ENCODE results near the gene MPLKIP.
A peak's percentile ranks its signal among the peaks of the same experiment; 100 is the strongest.
"Not testable (repeated sequence)": the region's sequence is repeated elsewhere in the genome, so short reads cannot be mapped to it uniquely, and the experiment has no call there.

MPLKIP gene

GRCh38 chr7:40134428-40135316 lies at the start of gene MPLKIP, which contains the start of gene SUGCT:
MPLKIP (minus strand) TSS chr7:40134622; CDS start chr7:40134567, 55 bp downstream.
SUGCT (plus strand) TSS chr7:40135005.
- 0 out of 2 replicates have a peak, but pooled peaks have one; percentile 80 for TF ChIP-seq ZFX (IDR thresholded peaks at IDR 0.05; ENCODE audit: borderline replicate concordance)
- peak; percentile 100 for TF ChIP-seq CTCF (IDR thresholded peaks at IDR 0.05)
- peak within 1 kb of the TSS; percentile 81 for H3K27ac ChIP-seq

DNA sequence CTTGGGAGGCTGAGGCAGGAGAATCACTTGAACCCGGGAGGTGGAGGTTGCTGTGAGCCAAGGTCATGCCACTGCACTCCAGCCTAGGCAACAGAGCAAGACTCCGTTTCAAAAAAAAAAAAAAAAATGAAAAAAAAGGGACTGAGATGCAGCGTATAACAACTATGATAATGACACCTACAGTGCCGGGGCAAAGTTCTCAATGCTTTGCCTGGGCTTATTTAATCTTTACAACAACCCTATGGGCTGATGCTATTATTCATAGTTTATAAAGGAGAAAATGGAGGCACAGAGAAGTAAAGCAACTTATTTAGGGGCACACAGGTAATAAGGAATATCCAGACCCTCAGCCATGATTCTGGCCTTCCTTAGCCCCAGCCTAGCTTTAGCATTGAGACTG lies 48.0 kb upstream of the MPLKIP start:
- TF ChIP-seq CTCF (IDR thresholded peaks at IDR 0.05), result no peak
- no peak for TF ChIP-seq ZFX (IDR thresholded peaks at IDR 0.05; ENCODE audit: borderline replicate concordance)
- H3K27ac ChIP-seq, result no peak overlapping the region

- no peak overlapping the region for H3K27ac ChIP-seq
- TF ChIP-seq CTCF (IDR thresholded peaks at IDR 0.05) (no peak), ZFX (IDR thresholded peaks at IDR 0.05; ENCODE audit: borderline replicate concordance) (no peak)
Measured at GRCh38 chr7:40177071-40177470, 42.6 kb upstream of the MPLKIP start.

GRCh38 chr7:40175725-40176510 lies 41.5 kb upstream of the MPLKIP start:
- no peak for TF ChIP-seq CTCF (IDR thresholded peaks at IDR 0.05)
- TF ChIP-seq ZFX (IDR thresholded peaks at IDR 0.05; ENCODE audit: borderline replicate concordance), result no peak
- H3K27ac ChIP-seq, result no peak overlapping the region

DNA sequence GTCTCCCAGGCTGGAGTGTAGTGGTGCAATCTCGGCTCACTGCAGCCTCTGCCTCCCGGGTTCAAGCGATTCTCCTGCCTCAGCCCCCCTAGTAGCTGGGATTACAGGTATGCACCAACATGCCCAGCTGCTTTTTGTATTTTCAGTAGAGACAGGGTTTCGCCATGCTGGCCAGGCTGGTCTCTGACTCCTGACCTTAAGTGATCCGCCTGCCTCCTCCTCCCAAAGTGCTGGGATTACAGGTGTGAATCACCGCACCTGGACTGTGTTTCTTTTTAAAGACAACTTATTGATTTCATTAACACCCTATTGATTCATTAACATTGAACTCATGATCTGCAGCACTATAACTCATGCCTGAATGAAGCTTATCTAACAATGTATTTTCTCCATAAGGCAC lies 40.8 kb upstream of the MPLKIP start:
- not testable (repeated sequence) for H3K27ac ChIP-seq

DNA sequence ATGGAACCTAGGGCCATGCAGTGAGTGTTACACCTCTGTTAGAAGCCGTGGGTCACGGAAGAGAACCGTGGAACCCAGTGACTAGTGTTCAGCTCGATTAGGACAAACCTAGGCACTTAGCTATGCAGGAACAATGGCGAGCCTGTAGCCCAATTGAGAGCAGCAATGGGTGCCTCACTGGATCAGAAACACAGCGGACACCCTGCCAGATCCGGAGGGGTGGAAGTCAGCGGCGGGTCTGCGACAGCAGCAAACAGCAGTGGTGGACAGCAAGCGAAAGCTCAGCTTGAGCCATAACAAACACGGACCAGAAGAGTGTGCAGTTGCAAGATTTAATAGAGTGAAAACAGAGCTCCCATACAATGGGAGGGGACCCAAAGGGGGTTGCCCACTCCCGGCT lies 38.7 kb upstream of the MPLKIP start:
- not testable (repeated sequence) for H3K27ac ChIP-seq

DNA sequence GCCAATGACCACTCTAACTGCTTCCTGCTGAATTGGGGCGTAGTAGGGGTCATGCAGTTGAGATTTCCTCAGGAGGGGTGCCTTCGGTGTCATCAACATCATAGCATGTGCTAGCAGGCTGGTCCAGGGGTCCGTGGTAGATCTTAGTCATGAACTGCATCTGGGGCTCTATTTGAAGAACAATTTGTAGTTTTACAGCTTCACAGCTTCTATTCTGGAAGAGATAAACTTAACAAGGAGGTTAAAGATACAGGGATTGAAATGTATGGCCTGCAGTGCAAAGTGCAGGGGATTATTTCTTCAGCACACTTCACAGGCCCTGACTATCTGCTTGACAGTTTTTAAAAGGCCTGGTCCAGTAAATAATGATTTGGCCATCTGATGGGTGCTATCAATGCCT lies 33.8 kb upstream of the MPLKIP start:
- H3K27ac ChIP-seq, result not testable (repeated sequence)

DNA sequence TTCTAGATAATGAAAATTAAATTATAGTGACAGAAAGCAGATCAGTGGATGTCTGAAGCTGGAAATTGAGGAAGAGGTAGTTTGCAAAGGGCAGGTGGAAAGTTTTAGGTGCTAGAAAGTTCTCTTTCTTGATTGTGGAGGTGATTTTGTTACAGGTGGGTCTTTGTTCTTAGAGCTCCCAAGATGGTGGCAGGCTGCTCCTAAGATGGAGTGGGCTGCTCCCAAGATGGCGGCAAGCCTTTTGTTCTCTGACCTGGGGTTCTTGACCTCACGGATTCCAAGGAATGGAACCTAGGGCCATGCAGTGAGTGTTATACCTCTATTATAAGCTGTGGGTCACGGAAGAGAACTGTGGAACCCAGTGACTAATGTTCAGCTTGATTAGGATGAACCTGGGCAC lies 32.9 kb upstream of the MPLKIP start:
- H3K27ac ChIP-seq, result no peak overlapping the region
- TF ChIP-seq CTCF (IDR thresholded peaks at IDR 0.05) (no peak), ZFX (IDR thresholded peaks at IDR 0.05; ENCODE audit: borderline replicate concordance) (no peak)

Data from 22Rv1 (cell line).